Endometrial microvascular endothelial cells (primary cell): ENCODE measurements around the gene DMAC2L. TPM values are rescaled to one million over a fixed set of nuclear protein-coding genes. Genes with fewer than 3 reads are reported as not detected.

Experiments used
- in situ Hi-C: cut with HindIII; loops from 2 replicates; pipeline ENCODE4 v1.10.0; 2017; ENCODE audit warnings: low sequenced_read_pairs, low pct_unique_long_range_greater_than_20kb; ENCODE audit errors: inconsistent ontology term
- total RNA-seq: library from RNA; depleted of rRNA; stranded (reverse); fragments of >200 nt; gene quantifications from one replicate; pipeline ENCODE4 v1.2.3, GENCODE V29; 2015; ENCODE audit errors: inconsistent ontology term

Gene DMAC2L
- total RNA-seq, 1 donor from 2014 or later, result 1.8 TPM

GRCh38 chr14:50319721-50320120, 7.6 kb downstream of the DMAC2L start:
- in situ Hi-C loops, result no loop called here

- in situ Hi-C loops, result no loop called here
Observed at GRCh38 chr14:50320283-50320682, 8.2 kb downstream of the DMAC2L start.

- in situ Hi-C loops, result no loop called here
Observed at GRCh38 chr14:50321009-50321660, 9.0 kb downstream of the DMAC2L start.

- in situ Hi-C loops, result loop anchor here (10.0 to 25.0 kb wide), 2 partner anchors 106 to 193 kb away; no protein-coding TSS in a partner anchor
Observed at GRCh38 chr14:50331596-50331995, 19.5 kb downstream of the DMAC2L start.

- in situ Hi-C loops, result loop anchor here (10.0 to 25.0 kb wide), 2 partner anchors 104 to 192 kb away; no protein-coding TSS in a partner anchor
Observed at GRCh38 chr14:50333014-50333509, 20.9 kb downstream of the DMAC2L start.

GRCh38 chr14:50334211-50334610, 22.1 kb downstream of the DMAC2L start:
- in situ Hi-C loops, result loop anchor here (10.0 to 25.0 kb wide), 2 partner anchors 103 to 191 kb away; no protein-coding TSS in a partner anchor

GRCh38 chr14:50335389-50335788, 23.3 kb downstream of the DMAC2L start:
- in situ Hi-C loops, result loop anchor here (10.0 to 25.0 kb wide), 2 partner anchors 102 to 189 kb away; no protein-coding TSS in a partner anchor

- in situ Hi-C loops, result loop anchor here (10.0 to 25.0 kb wide), 2 partner anchors 101 to 189 kb away; no protein-coding TSS in a partner anchor
Observed at GRCh38 chr14:50335989-50336824, 24.1 kb downstream of the DMAC2L start.

GRCh38 chr14:50338587-50338986, 26.5 kb downstream of the DMAC2L start:
- in situ Hi-C loops, result loop anchor here (10.0 to 25.0 kb wide), 2 partner anchors 99 to 186 kb away; no protein-coding TSS in a partner anchor

- in situ Hi-C loops, result loop anchor here (10.0 to 25.0 kb wide), 2 partner anchors 98 to 186 kb away; no protein-coding TSS in a partner anchor
Observed at GRCh38 chr14:50339178-50339804, 27.2 kb downstream of the DMAC2L start.

- in situ Hi-C loops, result loop anchor here (25.0 kb wide), 1 partner anchor 97 kb away; no protein-coding TSS in a partner anchor
Observed at GRCh38 chr14:50340045-50340444, 27.9 kb downstream of the DMAC2L start.

GRCh38 chr14:50340963-50341362, 28.8 kb downstream of the DMAC2L start:
- in situ Hi-C loops, result loop anchor here (25.0 kb wide), 1 partner anchor 96 kb away; no protein-coding TSS in a partner anchor

GRCh38 chr14:50342221-50343078, 30.3 kb downstream of the DMAC2L start:
- in situ Hi-C loops, result loop anchor here (25.0 kb wide), 1 partner anchor 95 kb away; no protein-coding TSS in a partner anchor

GRCh38 chr14:50343434-50343833, 31.3 kb downstream of the DMAC2L start:
- in situ Hi-C loops, result loop anchor here (25.0 kb wide), 1 partner anchor 94 kb away; no protein-coding TSS in a partner anchor

GRCh38 chr14:50344116-50344775, 32.1 kb downstream of the DMAC2L start:
- in situ Hi-C loops, result loop anchor here (25.0 kb wide), 1 partner anchor 93 kb away; no protein-coding TSS in a partner anchor

- in situ Hi-C loops, result loop anchor here (25.0 kb wide), 1 partner anchor 92 kb away; no protein-coding TSS in a partner anchor
Observed at GRCh38 chr14:50344876-50345563, 32.9 kb downstream of the DMAC2L start.
